ENCODE results near the gene BRF1. TPM values are rescaled to one million over a fixed set of nuclear protein-coding genes. Genes with fewer than 3 reads are reported as not detected.
"Not testable (repeated sequence)": the region's sequence is repeated elsewhere in the genome, so short reads cannot be mapped to it uniquely, and the experiment has no call there.

Gene BRF1
- total RNA-seq, 1 donor from 2014 or later = 64.6 TPM

DNA sequence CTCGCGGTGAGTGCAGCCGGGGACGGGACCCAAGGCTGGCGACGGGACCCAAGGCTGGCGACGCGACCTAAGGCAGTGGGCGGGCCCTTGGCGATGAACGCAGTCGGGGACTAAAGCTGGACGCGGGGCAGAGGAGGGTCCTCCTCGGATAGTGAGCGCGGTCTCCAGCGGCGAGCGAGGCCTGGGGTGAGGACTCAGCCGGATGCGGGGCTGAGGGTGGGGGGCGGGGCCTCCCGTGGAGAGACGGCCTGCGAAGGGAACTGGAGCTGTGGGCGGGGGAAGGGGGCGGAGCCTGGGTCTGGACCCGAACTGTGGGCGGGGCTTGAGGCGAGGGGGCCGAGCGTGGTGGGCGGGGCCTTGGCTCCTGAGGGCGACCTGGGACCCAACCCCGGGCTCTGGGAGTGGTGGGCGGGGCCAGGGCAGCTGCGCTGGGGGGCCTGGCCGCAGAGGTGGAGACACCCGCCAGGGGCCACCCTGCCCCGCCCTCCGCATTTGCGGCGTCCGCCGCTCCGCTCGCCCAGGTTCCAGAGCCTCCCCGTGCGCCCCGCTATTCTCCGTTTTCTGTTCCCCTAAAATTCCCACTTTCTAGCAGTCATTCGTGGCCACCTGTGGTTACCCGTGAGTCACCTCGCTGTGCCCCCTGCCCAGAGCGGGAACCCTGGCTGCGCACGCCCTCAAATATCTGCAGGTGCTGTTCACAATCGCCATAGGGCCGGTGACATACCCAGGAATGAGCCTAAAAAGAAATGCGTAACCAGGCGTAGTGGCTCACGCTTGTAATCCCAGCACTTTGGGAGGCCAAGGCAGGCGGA, 508 bp upstream of the BRF1 start:
- peak overlapping the region; percentile 93 for H3K27ac ChIP-seq
- intact Hi-C loops (cut with DNase I) = loop anchor here (5.0 kb wide), 1 partner anchor 186 kb away; the partner anchor contains the start of gene CRIP1
- DNase-seq (ENCODE audit: extremely low spot score in 2 of 2) = peak; percentile 95 to 96
- peak overlapping the region; percentile 70 to 97 for H3K4me3 ChIP-seq
- no peaks in the 10 kb centered on the region for H3K9me3 ChIP-seq
- no peaks in the 10 kb centered on the region for H3K27me3 ChIP-seq
- no peaks in the 10 kb centered on the region for H3K36me3 ChIP-seq
- peaks cover 28% of the 10 kb centered on the region for H3K4me1 ChIP-seq
- TF ChIP-seq, protein P1, sequence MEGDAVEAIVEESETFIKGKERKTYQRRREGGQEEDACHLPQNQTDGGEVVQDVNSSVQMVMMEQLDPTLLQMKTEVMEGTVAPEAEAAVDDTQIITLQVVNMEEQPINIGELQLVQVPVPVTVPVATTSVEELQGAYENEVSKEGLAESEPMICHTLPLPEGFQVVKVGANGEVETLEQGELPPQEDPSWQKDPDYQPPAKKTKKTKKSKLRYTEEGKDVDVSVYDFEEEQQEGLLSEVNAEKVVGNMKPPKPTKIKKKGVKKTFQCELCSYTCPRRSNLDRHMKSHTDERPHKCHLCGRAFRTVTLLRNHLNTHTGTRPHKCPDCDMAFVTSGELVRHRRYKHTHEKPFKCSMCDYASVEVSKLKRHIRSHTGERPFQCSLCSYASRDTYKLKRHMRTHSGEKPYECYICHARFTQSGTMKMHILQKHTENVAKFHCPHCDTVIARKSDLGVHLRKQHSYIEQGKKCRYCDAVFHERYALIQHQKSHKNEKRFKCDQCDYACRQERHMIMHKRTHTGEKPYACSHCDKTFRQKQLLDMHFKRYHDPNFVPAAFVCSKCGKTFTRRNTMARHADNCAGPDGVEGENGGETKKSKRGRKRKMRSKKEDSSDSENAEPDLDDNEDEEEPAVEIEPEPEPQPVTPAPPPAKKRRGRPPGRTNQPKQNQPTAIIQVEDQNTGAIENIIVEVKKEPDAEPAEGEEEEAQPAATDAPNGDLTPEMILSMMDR (IDR thresholded peaks at IDR 0.05) = no peak
- peak in 1 of 2 donors; percentile 1 for TF ChIP-seq POLR2A (IDR thresholded peaks at IDR 0.05)
- peak in 1 of 2 donors; percentile 74 for TF ChIP-seq POLR2AphosphoS5 (IDR thresholded peaks at IDR 0.05; ENCODE audit: insufficient read depth in 1 of 2, low read depth in 1 of 2)

DNA sequence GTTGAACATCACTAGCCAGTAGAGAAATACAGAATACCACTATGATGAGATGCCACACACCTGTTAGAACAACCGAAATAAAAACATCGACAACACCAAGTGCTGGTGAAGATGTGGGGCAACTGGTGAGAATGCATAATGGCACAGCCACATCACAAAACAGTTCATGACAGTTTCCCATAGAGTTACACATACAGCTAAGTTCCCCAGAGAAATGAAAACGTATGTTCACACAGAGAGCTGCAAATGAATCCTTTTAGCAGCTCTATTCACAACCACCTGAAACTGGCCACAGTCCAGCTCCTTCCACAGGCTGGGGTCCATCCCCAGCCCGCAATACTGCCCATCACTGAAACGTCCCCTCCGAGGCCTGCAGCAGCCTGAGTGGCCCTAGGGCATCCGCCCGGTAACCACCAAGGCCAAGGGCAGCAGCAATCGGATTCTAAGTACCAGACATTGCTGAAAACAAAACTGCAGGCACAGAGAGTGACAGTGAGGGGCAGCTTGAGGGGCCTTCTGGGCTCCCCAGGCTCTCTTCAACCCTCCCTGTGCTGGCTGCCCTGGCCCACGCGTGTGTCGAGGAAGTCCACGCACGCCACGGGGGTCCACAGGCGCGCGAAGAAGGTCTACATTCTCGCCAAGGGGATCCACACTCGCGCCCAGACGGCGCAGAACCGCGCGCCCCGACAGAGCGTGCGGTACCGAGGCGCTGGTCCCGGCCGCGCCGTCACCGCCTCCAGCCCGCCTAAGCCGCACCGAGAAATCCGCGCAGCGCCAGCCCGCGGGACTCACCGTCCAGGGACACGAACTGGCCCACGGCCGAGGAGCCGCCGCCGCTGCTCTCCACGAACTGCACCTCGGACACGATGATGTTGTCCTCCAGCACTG, 903 bp downstream of the BRF1 start:
- intact Hi-C loops (cut with DNase I) = loop anchor here (5.0 to 10.0 kb wide), 2 partner anchors 55 to 187 kb away; partner anchors contain the start of genes BTBD6 and CRIP1
- Histone ChIP-seq H3K9me3 (no peaks in the 10 kb centered on the region), H3K27me3 (no peaks in the 10 kb centered on the region), H3K4me3 (peak overlapping the region; percentile 70 to 97), H3K36me3 (no peaks in the 10 kb centered on the region), H3K27ac (peak overlapping the region; percentile 93), H3K4me1 (peaks cover 30% of the 10 kb centered on the region)
- no peak for TF ChIP-seq POLR2A (IDR thresholded peaks at IDR 0.05)
- TF ChIP-seq, protein P1 (IDR thresholded peaks at IDR 0.05) = no peak
- no peak for TF ChIP-seq POLR2AphosphoS5 (IDR thresholded peaks at IDR 0.05; ENCODE audit: insufficient read depth in 1 of 2, low read depth in 1 of 2)
- no peak for DNase-seq (ENCODE audit: extremely low spot score in 2 of 2)

DNA sequence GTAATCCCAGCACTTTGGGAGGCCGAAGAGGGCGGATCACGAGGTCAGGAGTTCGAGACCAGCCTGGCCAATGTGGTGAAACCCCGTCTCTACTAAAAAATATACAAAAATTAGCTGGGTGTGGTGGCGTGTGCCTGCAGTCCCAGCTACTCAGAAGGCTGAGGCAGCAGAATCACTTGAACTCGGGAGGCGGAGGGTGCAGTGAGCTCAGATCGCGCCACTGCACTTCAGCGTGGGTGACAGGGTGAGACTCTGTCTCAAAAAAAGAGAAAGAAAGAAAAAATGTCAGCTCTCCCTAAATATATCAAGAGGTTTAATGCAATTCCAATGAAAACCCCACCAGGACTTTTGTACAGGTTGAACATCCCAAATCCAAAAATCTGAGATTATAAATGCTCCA, 3.5 kb downstream of the BRF1 start:
- not testable (repeated sequence) for DNase-seq (ENCODE audit: extremely low spot score in 2 of 2); H3K9me3 ChIP-seq; H3K36me3 ChIP-seq; H3K4me3 ChIP-seq; H3K27ac ChIP-seq; H3K27me3 ChIP-seq
- intact Hi-C loops (cut with DNase I) = loop anchor here (10.0 kb wide), 1 partner anchor 53 kb away; the partner anchor contains the start of gene BTBD6
- H3K4me1 ChIP-seq = peaks cover 55% of the 10 kb centered on the region

DNA sequence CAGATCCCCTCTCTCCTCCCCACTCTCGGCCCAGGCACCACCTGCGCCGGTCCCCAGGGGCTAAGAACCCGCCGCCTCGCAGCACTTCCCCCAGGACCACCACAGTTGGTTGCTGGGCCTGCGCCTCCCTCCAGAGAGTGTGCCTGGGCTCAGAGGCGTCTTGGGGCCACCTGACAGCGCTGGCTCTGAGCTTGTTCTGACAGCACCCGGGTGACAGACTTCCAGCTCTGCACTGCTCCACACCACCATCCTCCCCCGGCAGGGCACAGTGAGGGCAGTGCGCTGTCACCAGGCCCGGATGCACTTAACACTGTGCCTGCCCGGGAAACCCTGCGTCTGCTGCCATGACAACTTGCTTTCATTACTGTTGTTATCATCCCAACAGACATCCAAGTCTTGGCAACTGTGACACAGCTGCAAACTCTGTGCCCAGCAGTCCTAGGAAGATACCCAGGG, 6.6 kb downstream of the BRF1 start:
- no peak overlapping the region for H3K27ac ChIP-seq
- TF ChIP-seq POLR2A (IDR thresholded peaks at IDR 0.05) (no peak), POLR2AphosphoS5 (IDR thresholded peaks at IDR 0.05; ENCODE audit: insufficient read depth in 1 of 2, low read depth in 1 of 2) (no peak)
- TF ChIP-seq, protein P1 (IDR thresholded peaks at IDR 0.05) = no peak
- H3K36me3 ChIP-seq = no peaks in the 10 kb centered on the region
- no peaks in the 10 kb centered on the region for H3K9me3 ChIP-seq
- DNase-seq (ENCODE audit: extremely low spot score in 2 of 2) = no peak
- no peak overlapping the region for H3K4me3 ChIP-seq
- intact Hi-C loops (cut with DNase I) = loop anchor here (10.0 kb wide), 1 partner anchor 49 kb away; the partner anchor contains the start of gene BTBD6
- no peaks in the 10 kb centered on the region for H3K27me3 ChIP-seq
- peaks cover 48% of the 10 kb centered on the region for H3K4me1 ChIP-seq
